AG04449 (cell line): Measurements from ENCODE around the gene MEF2C.

ENCODE experiments used
- CTCF ChIA-PET: fragments of 350-600 bp; formaldehyde crosslinking; extraction: SDS; loops from one replicate; lab custom pipeline; 2021; ENCODE audit warnings: antibody characterized with exemption; lab: Yijun Ruan, JAX
- POLR2A ChIA-PET: fragments of 400-600, 350-600 bp; formaldehyde crosslinking; extraction: SDS; loops from one replicate; lab custom pipeline; 2020; ENCODE audit warnings: antibody characterized with exemption, inconsistent platforms; lab: Yijun Ruan, JAX
- DNase-seq: peaks from one replicate; pipeline ENCODE4 v3.0.0-alpha.2; 2010; ENCODE audit warnings: low read depth, low spot score
- H3K4me3 ChIP-seq: 2 replicates; pipeline ENCODE4 v1.5.1; 2011; ENCODE audit warnings: low read depth, mild to moderate bottlenecking, control low read depth, low read length
- TF ChIP-seq, protein P1 (sequence below): IDR thresholded peaks from one replicate; pipeline ENCODE4 v1.5.1; 2011; ENCODE audit warnings: mild to moderate bottlenecking, moderate library complexity, low read length, control low read depth, inconsistent platforms; ENCODE audit not compliant: insufficient read depth; ENCODE audit errors: missing control alignments

MEF2C gene

GRCh38 chr5:88688984-88689667 is 193.9 kb downstream of the MEF2C start:
- H3K4me3 ChIP-seq, result no peak overlapping the region
- POLR2A ChIA-PET, result no interaction called here
- no peak for DNase-seq
- CTCF ChIA-PET, result interaction anchor here (1.3 to 7.9 kb wide), 5 partner anchors 7 to 909 kb away, joined by 4 to 125 read pairs (median 30); no protein-coding TSS in a partner anchor
- TF ChIP-seq, protein P1, sequence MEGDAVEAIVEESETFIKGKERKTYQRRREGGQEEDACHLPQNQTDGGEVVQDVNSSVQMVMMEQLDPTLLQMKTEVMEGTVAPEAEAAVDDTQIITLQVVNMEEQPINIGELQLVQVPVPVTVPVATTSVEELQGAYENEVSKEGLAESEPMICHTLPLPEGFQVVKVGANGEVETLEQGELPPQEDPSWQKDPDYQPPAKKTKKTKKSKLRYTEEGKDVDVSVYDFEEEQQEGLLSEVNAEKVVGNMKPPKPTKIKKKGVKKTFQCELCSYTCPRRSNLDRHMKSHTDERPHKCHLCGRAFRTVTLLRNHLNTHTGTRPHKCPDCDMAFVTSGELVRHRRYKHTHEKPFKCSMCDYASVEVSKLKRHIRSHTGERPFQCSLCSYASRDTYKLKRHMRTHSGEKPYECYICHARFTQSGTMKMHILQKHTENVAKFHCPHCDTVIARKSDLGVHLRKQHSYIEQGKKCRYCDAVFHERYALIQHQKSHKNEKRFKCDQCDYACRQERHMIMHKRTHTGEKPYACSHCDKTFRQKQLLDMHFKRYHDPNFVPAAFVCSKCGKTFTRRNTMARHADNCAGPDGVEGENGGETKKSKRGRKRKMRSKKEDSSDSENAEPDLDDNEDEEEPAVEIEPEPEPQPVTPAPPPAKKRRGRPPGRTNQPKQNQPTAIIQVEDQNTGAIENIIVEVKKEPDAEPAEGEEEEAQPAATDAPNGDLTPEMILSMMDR, result no peak

GRCh38 chr5:88688156-88688983 is 194.6 kb downstream of the MEF2C start:
- POLR2A ChIA-PET, result no interaction called here
- CTCF ChIA-PET, result interaction anchor here (1.2 to 7.9 kb wide), 4 partner anchors 7 to 908 kb away, joined by 4 to 125 read pairs (median 54); no protein-coding TSS in a partner anchor
- no peak for DNase-seq
- H3K4me3 ChIP-seq, result no peak overlapping the region
- TF ChIP-seq, protein P1, result no peak

- no peak for DNase-seq
- POLR2A ChIA-PET, result no interaction called here
- TF ChIP-seq, protein P1, result no peak
- no peak overlapping the region for H3K4me3 ChIP-seq
- CTCF ChIA-PET, result interaction anchor here (1.2 kb wide), 1 partner anchor 906 kb away, joined by 4 read pairs; no protein-coding TSS in a partner anchor
Measured at GRCh38 chr5:88687373-88687911, 195.5 kb downstream of the MEF2C start.

DNA sequence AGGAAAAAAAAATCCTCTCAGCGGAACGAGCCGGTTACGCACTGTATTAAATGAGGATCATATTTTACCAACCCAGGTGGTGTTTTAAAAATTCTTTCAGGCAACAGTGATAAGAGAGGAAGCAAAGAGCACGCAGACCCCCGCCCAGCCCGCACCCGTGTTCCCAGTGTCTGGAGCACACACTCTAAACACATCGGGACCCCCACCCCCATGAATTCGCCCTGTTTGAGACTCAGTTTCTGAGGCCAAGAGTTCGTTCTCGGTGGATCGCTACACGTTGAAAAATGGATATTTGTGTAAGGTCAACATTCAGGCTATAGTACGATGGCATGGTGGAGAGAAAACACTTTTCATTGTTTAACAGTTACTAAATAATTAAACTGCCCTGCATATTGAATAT is 196.3 kb downstream of the MEF2C start:
- TF ChIP-seq, protein P1, result no peak
- POLR2A ChIA-PET, result no interaction called here
- no peak overlapping the region for H3K4me3 ChIP-seq
- no peak for DNase-seq
- CTCF ChIA-PET, result interaction anchor here (1.2 kb wide), 1 partner anchor 906 kb away, joined by 4 read pairs; no protein-coding TSS in a partner anchor

DNA sequence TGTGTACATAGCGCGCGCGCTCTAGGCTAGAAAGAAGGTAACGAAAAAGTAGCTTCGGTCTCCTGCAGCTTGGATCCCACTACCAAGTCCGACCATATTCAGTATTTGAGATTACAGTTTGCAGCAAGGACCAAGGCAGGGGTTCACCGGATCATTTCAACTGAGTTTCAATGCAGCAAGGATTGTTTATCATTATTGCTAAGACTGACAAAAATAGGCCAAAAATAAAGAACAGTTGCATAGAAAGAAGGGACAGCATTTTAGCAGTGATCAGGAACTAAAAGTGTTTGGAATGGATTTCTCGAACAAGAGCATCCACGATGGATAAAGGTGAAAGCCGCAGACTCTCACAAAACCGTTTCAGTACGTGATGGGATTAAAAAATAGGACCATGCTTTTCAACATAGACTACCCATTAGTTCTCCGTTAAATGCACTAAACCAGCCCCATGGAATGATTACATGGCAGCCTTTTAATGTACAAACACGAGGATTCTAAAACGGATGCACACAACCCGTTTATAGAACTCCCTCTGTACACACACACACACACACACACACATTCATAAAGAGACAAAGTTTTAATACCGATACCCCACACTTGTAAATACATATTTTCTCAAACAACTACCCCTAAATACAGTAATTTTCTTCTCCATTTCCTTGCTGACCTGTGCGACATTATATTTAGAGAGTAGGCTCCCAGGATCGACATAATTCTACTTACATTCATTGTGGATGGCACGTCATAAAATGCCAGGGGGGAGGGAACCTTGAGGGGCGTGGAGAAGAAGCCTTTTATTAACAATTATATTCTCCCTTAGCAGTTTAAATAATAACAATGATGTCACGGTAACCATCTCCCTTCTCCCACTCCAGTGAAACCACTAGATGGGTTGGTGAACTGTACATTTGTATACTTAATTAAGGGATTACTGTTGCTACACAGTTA is 197.1 kb downstream of the MEF2C start:
- H3K4me3 ChIP-seq, result no peak overlapping the region
- DNase-seq, result no peak
- POLR2A ChIA-PET, result no interaction called here
- CTCF ChIA-PET, result interaction anchor here (2.1 kb wide), 1 partner anchor 10 kb away, joined by 9 read pairs; no protein-coding TSS in a partner anchor
- TF ChIP-seq, protein P1, result no peak
